Fibroblast of lung (primary cell): Measurements from ENCODE around the gene ACP4. TPM values are rescaled to one million over a fixed set of nuclear protein-coding genes. Genes with fewer than 3 reads are reported as not detected.

Experiments
- DNase-seq, 2 donors: peaks; one replicate each; pipeline versions ENCODE4 v3.0.0 to v3.0.0-alpha.2; 2010; ENCODE audit warnings: low read depth in 2 of 2
- H2AFZ ChIP-seq: 2 replicates; pipeline ENCODE4 v1.5.1; 2012; ENCODE audit warnings: low read length, control low read depth, inconsistent platforms
- H3K27ac ChIP-seq: 2 replicates; pipeline ENCODE4 v1.5.1; 2011; ENCODE audit warnings: low read length, control low read depth; ENCODE audit not compliant: insufficient read depth
- H3K27me3 ChIP-seq: 2 replicates; pipeline ENCODE4 v1.5.1; 2011; ENCODE audit warnings: mild to moderate bottlenecking, low read length; ENCODE audit not compliant: control insufficient read depth, insufficient read depth
- H3K36me3 ChIP-seq: 2 replicates; pipeline ENCODE4 v1.5.1; 2011; ENCODE audit warnings: low read length; ENCODE audit not compliant: control insufficient read depth, insufficient read depth
- H3K4me1 ChIP-seq: 2 replicates; pipeline ENCODE4 v1.5.1; 2011; ENCODE audit warnings: low read length; ENCODE audit not compliant: control insufficient read depth, insufficient read depth; ENCODE audit errors: extremely low read depth
- H3K4me2 ChIP-seq: 2 replicates; pipeline ENCODE4 v1.5.1; 2011; ENCODE audit warnings: low read length, control low read depth; ENCODE audit not compliant: insufficient read depth; ENCODE audit errors: extremely low read depth
- H3K4me3 ChIP-seq, 4 experiments: fragments of 200-600 bp in 1 of 4; sonication (generic) in 1 of 4; replicated peaks in 1 of 4; 2 replicates each; pipeline ENCODE4 v1.5.1; 2011 to 2016; ENCODE audit warnings: low read length in 4 of 4, low read depth in 3 of 4, mild to moderate bottlenecking in 3 of 4, control low read depth in 2 of 4, inconsistent platforms in 1 of 4, mixed read lengths in 1 of 4; ENCODE audit not compliant: insufficient read depth in 1 of 4; ENCODE audit errors: control extremely low read depth in 1 of 4
- H3K79me2 ChIP-seq: 2 replicates; pipeline ENCODE4 v1.5.1; 2012; ENCODE audit warnings: mild to moderate bottlenecking, low read length, inconsistent platforms; ENCODE audit not compliant: control insufficient read depth, insufficient read depth
- H3K9ac ChIP-seq: 2 replicates; pipeline ENCODE4 v1.5.1; 2011; ENCODE audit warnings: mild to moderate bottlenecking, low read length, control low read depth; ENCODE audit not compliant: insufficient read depth
- H3K9me3 ChIP-seq: 2 replicates; pipeline ENCODE4 v1.5.1; 2012; ENCODE audit warnings: low read depth, low read length; ENCODE audit not compliant: control insufficient read depth, insufficient read depth
- H4K20me1 ChIP-seq: 2 replicates; pipeline ENCODE4 v1.5.1; 2011; ENCODE audit warnings: low read length; ENCODE audit not compliant: control insufficient read depth, insufficient read depth; ENCODE audit errors: extremely low read depth
- EZH2 ChIP-seq: IDR thresholded peaks from 2 replicates; pipeline ENCODE4 v1.5.1; 2012; ENCODE audit warnings: low read length, control low read depth, mild to moderate bottlenecking; ENCODE audit errors: missing control alignments
- polyA plus RNA-seq, 2 donors: library from polyadenylated mRNA; depleted of rRNA in 1 of 2; stranded (reverse) in 1 of 2; unstranded in 1 of 2; fragments of >200 nt; gene quantifications; 2 replicates each; pipeline ENCODE4 v1.2.1, GENCODE V29; 2011 to 2012; ENCODE audit warnings: missing spikeins in 1 of 2
- total RNA-seq: library from RNA; depleted of rRNA; stranded (reverse); fragments of >200 nt; gene quantifications from 2 replicates; pipeline ENCODE4 v1.2.1, GENCODE V29; 2014
- TF ChIP-seq, protein P1 (sequence below), 2 donors: IDR thresholded peaks in 1 of 2; conservative IDR thresholded peaks in 1 of 2; 1 replicate in 1 of 2; 2 replicates in 1 of 2; pipeline ENCODE4 v1.5.1; 2011 to 2012; ENCODE audit warnings: low read length in 2 of 2, control low read depth in 1 of 2, inconsistent platforms in 1 of 2, low read depth in 1 of 2, mild to moderate bottlenecking in 1 of 2

ACP4 gene
- total and polyA plus RNA-seq, 2 donors (not counting 1 experiment from before 2014, with no cell fraction given) = not detected

GRCh38 chr19:50843701-50844221, 53.5 kb downstream of the ACP4 start:
- H3K79me2 ChIP-seq = no peaks in the 10 kb centered on the region
- H3K9ac ChIP-seq = no peak overlapping the region
- H3K4me2 ChIP-seq = no peak overlapping the region
- H3K36me3 ChIP-seq = no peaks in the 10 kb centered on the region
- H3K4me1 ChIP-seq = no peaks in the 10 kb centered on the region
- H3K9me3 ChIP-seq = no peaks in the 10 kb centered on the region
- TF ChIP-seq EZH2 = no peak
- TF ChIP-seq, protein P1, sequence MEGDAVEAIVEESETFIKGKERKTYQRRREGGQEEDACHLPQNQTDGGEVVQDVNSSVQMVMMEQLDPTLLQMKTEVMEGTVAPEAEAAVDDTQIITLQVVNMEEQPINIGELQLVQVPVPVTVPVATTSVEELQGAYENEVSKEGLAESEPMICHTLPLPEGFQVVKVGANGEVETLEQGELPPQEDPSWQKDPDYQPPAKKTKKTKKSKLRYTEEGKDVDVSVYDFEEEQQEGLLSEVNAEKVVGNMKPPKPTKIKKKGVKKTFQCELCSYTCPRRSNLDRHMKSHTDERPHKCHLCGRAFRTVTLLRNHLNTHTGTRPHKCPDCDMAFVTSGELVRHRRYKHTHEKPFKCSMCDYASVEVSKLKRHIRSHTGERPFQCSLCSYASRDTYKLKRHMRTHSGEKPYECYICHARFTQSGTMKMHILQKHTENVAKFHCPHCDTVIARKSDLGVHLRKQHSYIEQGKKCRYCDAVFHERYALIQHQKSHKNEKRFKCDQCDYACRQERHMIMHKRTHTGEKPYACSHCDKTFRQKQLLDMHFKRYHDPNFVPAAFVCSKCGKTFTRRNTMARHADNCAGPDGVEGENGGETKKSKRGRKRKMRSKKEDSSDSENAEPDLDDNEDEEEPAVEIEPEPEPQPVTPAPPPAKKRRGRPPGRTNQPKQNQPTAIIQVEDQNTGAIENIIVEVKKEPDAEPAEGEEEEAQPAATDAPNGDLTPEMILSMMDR (conservative IDR thresholded peaks at IDR 0.05 in 1 of 2, IDR thresholded peaks at IDR 0.05 in 1 of 2; ENCODE audit: low read depth in 1 of 2, low read length in 2 of 2) = no peak
- no peaks in the 10 kb centered on the region for H3K27me3 ChIP-seq
- no peak for DNase-seq
- H2AFZ ChIP-seq = no peak overlapping the region
- no peak overlapping the region for H3K27ac ChIP-seq
- no peaks in the 10 kb centered on the region for H4K20me1 ChIP-seq
- H3K4me3 ChIP-seq = no peak overlapping the region

DNA sequence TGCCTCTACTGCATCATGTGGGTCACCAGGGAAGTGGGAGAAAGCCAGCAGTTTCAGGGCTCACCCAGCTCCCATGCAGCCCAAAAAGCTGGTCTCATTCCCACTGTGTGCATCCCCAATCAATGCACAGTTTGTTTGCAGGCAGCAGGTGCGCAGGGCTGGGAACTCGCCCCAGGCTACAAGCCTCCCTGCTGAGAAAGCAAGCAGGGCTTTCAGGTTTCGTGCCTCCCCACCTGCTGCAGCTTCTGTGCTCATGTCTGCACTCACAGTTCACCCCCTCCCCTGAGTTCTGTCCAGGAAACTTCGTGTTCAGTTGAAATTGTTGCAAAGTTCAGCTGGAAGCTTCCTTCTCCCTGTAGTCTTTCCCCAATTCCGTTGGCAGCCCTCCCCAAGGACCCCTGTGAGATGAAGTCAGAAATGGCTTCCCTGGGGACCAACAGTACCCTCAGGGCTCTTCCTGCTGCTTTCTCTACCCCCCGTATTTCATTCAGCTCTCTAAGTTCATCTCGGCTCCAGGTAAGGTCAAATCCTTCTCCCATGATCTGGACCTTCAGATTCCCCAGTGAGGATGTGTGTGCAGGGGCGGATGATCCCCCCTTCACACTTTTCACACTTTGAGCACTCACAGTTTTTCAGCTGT, 54.2 kb downstream of the ACP4 start:
- TF ChIP-seq, protein P1 (conservative IDR thresholded peaks at IDR 0.05 in 1 of 2, IDR thresholded peaks at IDR 0.05 in 1 of 2; ENCODE audit: low read depth in 1 of 2, low read length in 2 of 2) = no peak
- no peak for TF ChIP-seq EZH2
- DNase-seq = no peak

More for the DNA sequence above, 54.2 kb downstream of the ACP4 start:
- Histone ChIP-seq H4K20me1 (no peaks in the 10 kb centered on the region), H3K9ac (no peak overlapping the region), H3K4me3 (no peak overlapping the region), H3K36me3 (no peaks in the 10 kb centered on the region), H3K79me2 (no peaks in the 10 kb centered on the region), H3K27ac (no peak overlapping the region), H3K27me3 (no peaks in the 10 kb centered on the region), H3K9me3 (no peaks in the 10 kb centered on the region), H3K4me2 (no peak overlapping the region), H3K4me1 (no peaks in the 10 kb centered on the region), H2AFZ (no peak overlapping the region)

Other genes starting within 250 kb of the ACP4 start
- gene LRRC4B, start 222.0 kb upstream of the ACP4 start, total RNA-seq = 0.17 and 0.26 TPM in 2 replicates
- 0.02 TPM in 2 replicates for gene LRRC4B, start 222.0 kb upstream of the ACP4 start, polyA plus RNA-seq
- gene SYT3, start 150.5 kb upstream of the ACP4 start, total RNA-seq = not detected in 2 replicates
- not detected in 2 replicates for gene SYT3, start 150.5 kb upstream of the ACP4 start, polyA plus RNA-seq
- gene C19orf81, start 141.0 kb upstream of the ACP4 start, total RNA-seq = not detected in 2 replicates
- gene C19orf81, start 141.0 kb upstream of the ACP4 start, polyA plus RNA-seq = not detected in 2 replicates
- 1.8 and 7.9 TPM in 2 replicates for gene SHANK1, start 70.6 kb upstream of the ACP4 start, total RNA-seq
- 1.4 and 2.3 TPM in 2 replicates for gene SHANK1, start 70.6 kb upstream of the ACP4 start, polyA plus RNA-seq
- gene CLEC11A, start 67.1 kb upstream of the ACP4 start, total RNA-seq = 27.5 and 69.4 TPM in 2 replicates
- 22.5 and 23.4 TPM in 2 replicates for gene CLEC11A, start 67.1 kb upstream of the ACP4 start, polyA plus RNA-seq
- gene GPR32, start 20.0 kb upstream of the ACP4 start, total RNA-seq = not detected in 2 replicates
- gene GPR32, start 20.0 kb upstream of the ACP4 start, polyA plus RNA-seq = not detected in 2 replicates
- gene KLK1, start 33.4 kb downstream of the ACP4 start, total RNA-seq = not detected in 2 replicates
- not detected in 2 replicates for gene KLK1, start 33.4 kb downstream of the ACP4 start, polyA plus RNA-seq
- gene KLK15, start 43.2 kb downstream of the ACP4 start, total RNA-seq = not detected in 2 replicates
- gene KLK15, start 43.2 kb downstream of the ACP4 start, polyA plus RNA-seq = not detected in 2 replicates
- gene KLK3, start 64.5 kb downstream of the ACP4 start, total RNA-seq = not detected in 2 replicates
- gene KLK3, start 64.5 kb downstream of the ACP4 start, polyA plus RNA-seq = not detected in 2 replicates
- not detected in 2 replicates for gene KLK2, start 83.0 kb downstream of the ACP4 start, total RNA-seq
- not detected in 2 replicates for gene KLK2, start 83.0 kb downstream of the ACP4 start, polyA plus RNA-seq
- gene KLK4, start 121.0 kb downstream of the ACP4 start, total RNA-seq = not detected in 2 replicates
- gene KLK4, start 121.0 kb downstream of the ACP4 start, polyA plus RNA-seq = not detected in 2 replicates
- gene KLK5, start 162.6 kb downstream of the ACP4 start, total RNA-seq = not detected in 2 replicates
- gene KLK5, start 162.6 kb downstream of the ACP4 start, polyA plus RNA-seq = 0.10 TPM in 1 of 2 replicates, not detected in the other
- not detected in 2 replicates for gene KLK6, start 179.2 kb downstream of the ACP4 start, total RNA-seq
- not detected in 2 replicates for gene KLK6, start 179.2 kb downstream of the ACP4 start, polyA plus RNA-seq
- not detected in 2 replicates for gene KLK7, start 193.5 kb downstream of the ACP4 start, total RNA-seq
- not detected in 2 replicates for gene KLK7, start 193.5 kb downstream of the ACP4 start, polyA plus RNA-seq
- not detected in 2 replicates for gene KLK8, start 211.2 kb downstream of the ACP4 start, total RNA-seq
- gene KLK8, start 211.2 kb downstream of the ACP4 start, polyA plus RNA-seq = not detected in 2 replicates
- not detected in 2 replicates for gene KLK10, start 229.3 kb downstream of the ACP4 start, total RNA-seq
- 0.03 TPM in 1 of 2 replicates, not detected in the other for gene KLK10, start 229.3 kb downstream of the ACP4 start, polyA plus RNA-seq
- gene KLK11, start 236.2 kb downstream of the ACP4 start, total RNA-seq = not detected in 2 replicates
- not detected in 2 replicates for gene KLK11, start 236.2 kb downstream of the ACP4 start, polyA plus RNA-seq
- not detected in 2 replicates for gene KLK12, start 244.6 kb downstream of the ACP4 start, total RNA-seq
- not detected in 2 replicates for gene KLK12, start 244.6 kb downstream of the ACP4 start, polyA plus RNA-seq